Vagina (tissue), 2 donors: ENCODE measurements around the gene KRTAP10-8.
"Not testable (repeated sequence)": the region's sequence is repeated elsewhere in the genome, so short reads cannot be mapped to it uniquely, and the experiment has no call there.

Experiments
- POLR2A ChIP-seq, 2 donors: fragments of 450-650 bp; IDR thresholded peaks; one replicate each; pipeline ENCODE4 v1.6.1; 2017; ENCODE audit warnings: antibody characterized with exemption in 2 of 2, mild to moderate bottlenecking in 2 of 2, moderate library complexity in 2 of 2
- TF ChIP-seq, protein P1 (sequence below), 3 experiments: fragments of 450-650 bp in 2 of 3; fragments of 200-600 bp in 1 of 3; sonication (generic) in 1 of 3; IDR thresholded peaks; one replicate each; pipeline ENCODE4 v1.5.1; 2017 to 2019; ENCODE audit warnings: antibody characterized with exemption in 3 of 3, mild to moderate bottlenecking in 2 of 3, moderate library complexity in 2 of 3

- TF ChIP-seq, protein P1, sequence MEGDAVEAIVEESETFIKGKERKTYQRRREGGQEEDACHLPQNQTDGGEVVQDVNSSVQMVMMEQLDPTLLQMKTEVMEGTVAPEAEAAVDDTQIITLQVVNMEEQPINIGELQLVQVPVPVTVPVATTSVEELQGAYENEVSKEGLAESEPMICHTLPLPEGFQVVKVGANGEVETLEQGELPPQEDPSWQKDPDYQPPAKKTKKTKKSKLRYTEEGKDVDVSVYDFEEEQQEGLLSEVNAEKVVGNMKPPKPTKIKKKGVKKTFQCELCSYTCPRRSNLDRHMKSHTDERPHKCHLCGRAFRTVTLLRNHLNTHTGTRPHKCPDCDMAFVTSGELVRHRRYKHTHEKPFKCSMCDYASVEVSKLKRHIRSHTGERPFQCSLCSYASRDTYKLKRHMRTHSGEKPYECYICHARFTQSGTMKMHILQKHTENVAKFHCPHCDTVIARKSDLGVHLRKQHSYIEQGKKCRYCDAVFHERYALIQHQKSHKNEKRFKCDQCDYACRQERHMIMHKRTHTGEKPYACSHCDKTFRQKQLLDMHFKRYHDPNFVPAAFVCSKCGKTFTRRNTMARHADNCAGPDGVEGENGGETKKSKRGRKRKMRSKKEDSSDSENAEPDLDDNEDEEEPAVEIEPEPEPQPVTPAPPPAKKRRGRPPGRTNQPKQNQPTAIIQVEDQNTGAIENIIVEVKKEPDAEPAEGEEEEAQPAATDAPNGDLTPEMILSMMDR (IDR thresholded peaks at IDR 0.05) = not testable (repeated sequence)
- TF ChIP-seq POLR2A (IDR thresholded peaks at IDR 0.05) = not testable (repeated sequence)
These were observed 1.6 kb upstream of the KRTAP10-8 start for GRCh38 chr21:44610157-44610843.
